ENCODE results near the gene GSN.

Gene GSN

DNA sequence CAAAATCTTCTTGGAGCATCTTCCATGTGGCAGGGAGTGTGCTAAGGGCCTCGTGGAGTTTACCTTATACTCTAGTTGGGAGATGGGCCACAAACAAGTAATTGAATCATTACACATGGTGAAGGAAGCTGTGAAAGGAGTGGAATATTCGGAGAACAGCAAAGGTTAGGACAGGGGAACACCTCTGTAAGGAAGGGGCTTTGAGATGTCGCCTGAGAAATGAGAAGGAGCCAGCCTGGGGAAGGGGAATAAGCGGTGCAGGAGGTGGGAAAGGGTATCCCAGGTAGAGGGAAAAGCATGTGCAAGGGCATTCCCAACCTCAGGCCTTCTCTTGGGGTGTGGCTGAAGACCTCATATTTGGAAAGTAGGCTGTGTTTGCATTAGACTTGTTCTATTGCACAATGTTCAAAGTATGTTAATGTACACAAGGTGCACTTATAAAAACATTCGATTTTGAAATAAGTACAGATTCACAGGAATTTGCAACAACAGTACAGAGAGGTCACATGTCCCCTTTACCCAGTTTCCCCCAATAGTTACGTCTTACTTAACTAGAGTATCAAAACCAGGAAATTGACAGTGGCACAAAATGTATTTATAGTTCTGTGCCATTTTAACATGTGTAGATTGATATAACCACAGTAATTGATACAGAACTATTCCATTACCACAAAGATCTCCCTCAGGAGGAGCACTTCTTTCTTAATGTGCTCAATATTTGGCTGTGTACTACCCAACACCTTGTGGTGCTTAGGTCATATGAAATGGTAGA lies 104.5 kb downstream of the GSN start:
- no peaks in the 10 kb centered on the region for H3K36me3 ChIP-seq (ENCODE audit: insufficient read depth, low read length)
- H3K9me3 ChIP-seq (ENCODE audit: low read depth, low read length), result no peaks in the 10 kb centered on the region
- H3K9ac ChIP-seq (ENCODE audit: insufficient read length), result no peak overlapping the region
- peak overlapping the region; percentile 78; the same call in 1 of the 2 replicates for H3K27ac ChIP-seq
- TF ChIP-seq FOXP2 (optimal IDR thresholded peaks at IDR 0.05; ENCODE audit: control extremely low read depth, extremely low read length, insufficient read depth), result no peak
- TF ChIP-seq EZH2 (IDR thresholded peaks at IDR 0.05), result no peak
- no peak for TF ChIP-seq POLR2AphosphoS5 (IDR thresholded peaks at IDR 0.05; ENCODE audit: borderline replicate concordance, low read depth, low read length)
- no peak overlapping the region; the same call in 1 of the 2 replicates for H3K4me3 ChIP-seq
- DNase-seq (ENCODE audit: low read depth, low spot score), result no peak

GRCh38 chr9:121373011-121373729 lies 105.2 kb downstream of the GSN start:
- H3K9ac ChIP-seq (ENCODE audit: insufficient read length), result peak overlapping the region; percentile 19
- H3K27ac ChIP-seq, result peak overlapping the region; percentile 78
- H3K36me3 ChIP-seq (ENCODE audit: insufficient read depth, low read length), result no peaks in the 10 kb centered on the region
- peak overlapping the region; percentile 42 for H3K4me3 ChIP-seq
- H3K9me3 ChIP-seq (ENCODE audit: low read depth, low read length), result no peaks in the 10 kb centered on the region
- no peak for DNase-seq (ENCODE audit: low read depth, low spot score)
- no peak for TF ChIP-seq EZH2 (IDR thresholded peaks at IDR 0.05)
- TF ChIP-seq FOXP2 (optimal IDR thresholded peaks at IDR 0.05; ENCODE audit: control extremely low read depth, extremely low read length, insufficient read depth), result no peak
- TF ChIP-seq POLR2AphosphoS5 (IDR thresholded peaks at IDR 0.05; ENCODE audit: borderline replicate concordance, low read depth, low read length), result no peak

DNA sequence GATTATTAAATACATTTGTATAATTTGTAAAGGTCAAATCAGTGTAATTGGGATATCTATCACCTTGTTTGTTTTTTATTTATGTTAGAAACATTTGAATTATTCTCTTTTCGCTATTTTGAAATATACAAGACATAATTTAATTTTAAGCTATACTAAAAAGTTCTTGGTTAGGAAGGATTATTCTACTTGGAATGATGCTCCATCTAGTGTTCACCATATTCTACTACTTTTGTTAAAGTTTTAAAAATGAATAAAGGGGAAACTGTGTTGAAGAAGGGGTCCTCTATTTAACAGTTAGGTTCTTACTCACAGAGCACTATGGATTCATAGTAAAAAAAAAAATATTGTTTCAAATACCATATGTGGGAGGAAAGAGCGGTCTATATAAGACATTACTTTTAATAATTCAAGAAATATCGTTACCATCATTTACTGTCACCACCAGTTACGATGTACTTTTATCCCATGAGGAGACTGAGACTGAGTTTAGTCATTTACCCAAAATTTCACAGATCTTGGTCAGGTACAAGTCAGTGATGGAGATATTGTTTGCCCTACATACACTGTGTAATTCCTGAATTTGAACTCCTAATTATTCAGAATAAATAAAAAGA lies 108.4 kb downstream of the GSN start:
- no peak for DNase-seq (ENCODE audit: low read depth, low spot score)
- TF ChIP-seq POLR2AphosphoS5 (IDR thresholded peaks at IDR 0.05; ENCODE audit: borderline replicate concordance, low read depth, low read length), result no peak
- Histone ChIP-seq H3K9ac (ENCODE audit: insufficient read length) (no peak overlapping the region), H3K9me3 (ENCODE audit: low read depth, low read length) (no peaks in the 10 kb centered on the region), H3K27ac (no peak overlapping the region), H3K36me3 (ENCODE audit: insufficient read depth, low read length) (no peaks in the 10 kb centered on the region), H3K4me3 (no peak overlapping the region)

DNA sequence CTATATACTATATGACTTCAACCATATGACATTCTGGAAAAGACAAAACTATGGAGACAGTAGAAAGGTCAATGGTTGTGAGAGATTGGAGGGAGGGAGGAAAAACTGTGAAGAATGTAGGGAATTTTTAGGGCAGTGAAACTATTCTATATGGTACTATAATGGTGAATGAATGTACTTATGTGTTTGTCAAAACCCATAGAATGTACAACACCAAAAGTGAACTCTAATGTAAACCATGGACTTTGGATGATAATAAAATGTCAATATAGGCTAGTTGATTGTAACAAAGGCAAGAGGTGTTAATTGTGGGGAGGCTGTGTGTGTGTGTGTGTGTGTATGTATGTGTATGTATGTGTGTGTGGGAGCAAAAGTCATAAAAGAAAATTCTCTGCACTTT lies 112.9 kb downstream of the GSN start:
- H3K36me3 ChIP-seq (ENCODE audit: insufficient read depth, low read length), result no peaks in the 10 kb centered on the region
- no peak overlapping the region for H3K27ac ChIP-seq
- DNase-seq (ENCODE audit: low read depth, low spot score), result no peak
- no peak for TF ChIP-seq FOXP2 (optimal IDR thresholded peaks at IDR 0.05; ENCODE audit: control extremely low read depth, extremely low read length, insufficient read depth)
- TF ChIP-seq POLR2AphosphoS5 (IDR thresholded peaks at IDR 0.05; ENCODE audit: borderline replicate concordance, low read depth, low read length), result no peak
- no peak for TF ChIP-seq EZH2 (IDR thresholded peaks at IDR 0.05)
- no peak overlapping the region for H3K4me3 ChIP-seq
- no peak overlapping the region for H3K9ac ChIP-seq (ENCODE audit: insufficient read length)
- H3K9me3 ChIP-seq (ENCODE audit: low read depth, low read length), result no peaks in the 10 kb centered on the region
